Effector memory CD4-positive, alpha-beta T cell (primary cell): ENCODE results near the gene PROKR2.

Experiments used
- DNase-seq, 3 donors: peaks; one replicate each; pipeline ENCODE4 v3.0.0-alpha.2; 2020
- H3K27ac ChIP-seq: 2 replicates; pipeline ENCODE4 v1.7.0; 2013; ENCODE audit warnings: mild to moderate bottlenecking, low read length, moderate library complexity; ENCODE audit not compliant: insufficient read depth, poor library complexity, severe bottlenecking
- H3K27me3 ChIP-seq: replicated peaks from 2 replicates; pipeline ENCODE4 v1.7.0; 2013; ENCODE audit warnings: mild to moderate bottlenecking, low read length; ENCODE audit not compliant: insufficient read depth, control insufficient read depth, poor library complexity, severe bottlenecking
- H3K36me3 ChIP-seq: 2 replicates; pipeline ENCODE4 v1.7.0; 2013; ENCODE audit warnings: mild to moderate bottlenecking, low read length, moderate library complexity; ENCODE audit not compliant: control insufficient read depth, insufficient read depth
- H3K4me1 ChIP-seq: 2 replicates; pipeline ENCODE4 v1.7.0; 2013; ENCODE audit warnings: low read length, mild to moderate bottlenecking; ENCODE audit not compliant: control insufficient read depth, insufficient read depth, poor library complexity, severe bottlenecking
- H3K4me3 ChIP-seq: 2 replicates; pipeline ENCODE4 v1.7.0; 2013; ENCODE audit warnings: low read length, low read depth, mild to moderate bottlenecking; ENCODE audit not compliant: insufficient read depth, poor library complexity, severe bottlenecking
- H3K9me3 ChIP-seq: 2 replicates; pipeline ENCODE4 v1.7.0; 2013; ENCODE audit warnings: mild to moderate bottlenecking, low read length, moderate library complexity; ENCODE audit not compliant: control insufficient read depth

Gene PROKR2

DNA sequence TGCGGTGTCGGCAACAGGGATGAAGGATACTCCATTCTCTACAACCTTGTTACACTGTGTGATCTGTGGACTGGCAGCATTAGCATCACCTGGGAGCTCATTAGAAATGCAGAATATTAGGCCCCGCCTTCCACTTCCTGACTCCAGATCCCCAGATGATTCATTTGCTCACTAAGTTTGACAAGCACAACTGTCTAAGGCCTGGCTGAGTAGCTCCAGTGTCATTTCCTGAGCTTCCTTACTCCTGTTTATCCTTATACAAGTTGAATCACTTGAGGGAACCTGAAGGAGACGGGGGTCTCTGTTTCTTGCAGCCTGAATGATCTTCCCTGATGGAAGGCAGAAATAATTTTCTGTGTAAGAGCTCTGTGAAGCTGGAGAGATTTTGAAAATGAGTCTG is 32.7 kb upstream of the PROKR2 start:
- no peak for DNase-seq
- no peaks in the 10 kb centered on the region for H3K9me3 ChIP-seq
- no peaks in the 10 kb centered on the region for H3K36me3 ChIP-seq
- no peak overlapping the region for H3K27ac ChIP-seq
- H3K27me3 ChIP-seq, result no peaks in the 10 kb centered on the region
- H3K4me1 ChIP-seq, result no peaks in the 10 kb centered on the region
- no peak overlapping the region for H3K4me3 ChIP-seq

DNA sequence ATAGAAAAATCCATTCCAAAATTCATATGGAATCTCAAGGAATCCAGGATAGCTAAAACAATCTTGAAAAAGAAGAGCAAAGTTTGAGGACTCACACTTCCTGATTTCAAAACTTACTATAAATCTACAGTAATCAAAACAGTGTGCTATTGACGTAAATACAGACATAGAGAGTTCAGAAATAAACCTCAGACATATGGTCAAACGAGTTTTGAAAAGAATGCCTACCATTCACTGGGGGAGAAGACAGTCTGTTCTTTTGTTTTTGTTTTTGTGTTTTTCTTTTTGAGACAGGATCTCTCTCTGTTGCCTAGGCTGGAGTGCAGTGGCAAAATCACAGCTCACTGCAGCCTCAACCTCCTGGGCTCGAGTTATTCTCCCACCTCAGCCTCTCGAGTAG is 25.3 kb upstream of the PROKR2 start:
- Histone ChIP-seq H3K4me1 (no peaks in the 10 kb centered on the region), H3K36me3 (no peaks in the 10 kb centered on the region), H3K4me3 (no peak overlapping the region), H3K9me3 (no peaks in the 10 kb centered on the region), H3K27ac (no peak overlapping the region), H3K27me3 (no peaks in the 10 kb centered on the region)
- no peak for DNase-seq

DNA sequence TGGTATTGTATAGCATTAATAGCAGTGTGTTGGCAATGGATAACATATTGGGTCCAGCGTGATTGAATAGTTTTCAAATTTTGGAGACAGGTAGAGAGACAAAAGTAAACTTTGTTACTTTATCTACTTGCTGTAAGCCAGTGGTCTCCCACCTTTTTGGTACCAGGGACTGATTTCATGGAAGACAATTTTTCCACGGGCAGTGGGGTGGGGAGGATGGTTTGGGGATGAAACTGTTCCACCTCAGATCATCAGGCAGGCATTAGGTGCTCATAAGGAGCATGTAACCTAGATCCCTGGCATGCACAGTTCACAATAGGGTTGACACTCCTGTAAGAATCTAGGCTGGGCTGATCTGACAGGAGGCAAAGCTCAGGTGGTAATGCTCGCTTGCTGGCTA is 14.6 kb upstream of the PROKR2 start:
- H3K9me3 ChIP-seq, result no peaks in the 10 kb centered on the region
- H3K4me3 ChIP-seq, result no peak overlapping the region
- no peak for DNase-seq
- H3K36me3 ChIP-seq, result no peaks in the 10 kb centered on the region
- H3K27me3 ChIP-seq, result no peaks in the 10 kb centered on the region
- H3K4me1 ChIP-seq, result no peaks in the 10 kb centered on the region
- H3K27ac ChIP-seq, result no peak overlapping the region

DNA sequence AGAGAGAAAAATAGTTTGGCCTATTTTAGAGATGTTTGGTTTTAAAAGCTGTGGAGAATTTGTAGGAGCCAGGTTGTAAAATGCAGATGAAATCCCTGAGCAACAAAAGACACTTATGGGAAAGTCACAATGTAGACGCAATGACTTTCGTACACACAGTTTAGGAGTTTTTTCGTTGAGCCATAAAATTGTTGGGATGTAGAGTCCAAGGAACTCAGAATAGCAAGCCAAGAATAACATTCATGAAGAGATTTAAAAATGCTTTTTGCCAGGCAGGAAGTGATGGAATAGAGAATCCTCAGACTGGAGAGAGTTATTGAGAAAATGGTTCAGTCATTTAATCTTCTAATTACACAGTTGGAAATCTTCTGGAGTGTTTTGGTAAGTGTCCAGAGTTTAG is 11.5 kb upstream of the PROKR2 start:
- H3K27me3 ChIP-seq, result no peaks in the 10 kb centered on the region
- no peak overlapping the region for H3K27ac ChIP-seq
- H3K4me3 ChIP-seq, result no peak overlapping the region
- no peaks in the 10 kb centered on the region for H3K9me3 ChIP-seq
- no peaks in the 10 kb centered on the region for H3K4me1 ChIP-seq
- no peak for DNase-seq
- no peaks in the 10 kb centered on the region for H3K36me3 ChIP-seq

DNA sequence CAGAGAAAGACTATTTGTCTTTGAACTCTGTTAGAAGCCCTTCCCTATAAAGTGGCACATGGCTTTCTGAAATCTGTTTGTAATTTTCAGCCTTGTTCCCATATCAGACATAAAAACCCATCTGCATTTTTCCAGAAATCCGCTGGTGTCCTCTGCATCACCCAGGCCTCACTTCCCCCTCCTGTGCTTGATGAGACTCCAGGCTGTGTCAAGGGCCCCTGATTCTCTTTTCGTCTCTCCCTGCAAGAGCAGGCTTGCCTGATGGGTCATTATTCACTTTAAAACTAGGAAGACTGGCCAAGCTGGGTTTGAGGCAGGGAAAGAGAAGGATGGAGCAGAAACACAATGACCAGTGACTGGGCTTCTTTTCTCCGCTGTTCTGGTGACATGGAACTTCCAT is 10.6 kb upstream of the PROKR2 start:
- Histone ChIP-seq H3K36me3 (no peaks in the 10 kb centered on the region), H3K27me3 (no peaks in the 10 kb centered on the region), H3K4me1 (no peaks in the 10 kb centered on the region), H3K9me3 (no peaks in the 10 kb centered on the region), H3K4me3 (no peak overlapping the region), H3K27ac (no peak overlapping the region)
- no peak for DNase-seq

DNA sequence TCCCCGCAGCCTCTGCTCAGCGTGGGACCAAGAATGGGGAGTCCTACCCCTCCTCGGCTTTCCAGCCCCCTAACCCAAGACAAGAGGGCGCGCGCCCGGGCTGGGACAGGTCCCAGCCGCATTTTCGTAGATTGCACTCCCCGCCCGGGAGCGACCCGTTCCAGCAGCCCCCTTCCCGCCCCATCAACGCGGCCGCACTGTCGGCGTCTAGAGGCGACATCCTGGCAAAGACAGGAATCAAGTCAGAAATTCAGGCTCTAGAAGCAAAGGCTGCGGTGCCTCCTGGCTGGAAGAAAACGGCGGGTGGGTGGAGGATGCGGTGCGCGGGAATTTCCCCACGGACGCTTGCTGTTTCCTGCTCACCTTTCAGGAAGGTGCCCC is 957 bp downstream of the PROKR2 start:
- H3K4me3 ChIP-seq, result no peak overlapping the region
- H3K9me3 ChIP-seq, result no peaks in the 10 kb centered on the region
- H3K27ac ChIP-seq, result no peak overlapping the region
- no peaks in the 10 kb centered on the region for H3K36me3 ChIP-seq
- no peak for DNase-seq
- no peaks in the 10 kb centered on the region for H3K4me1 ChIP-seq
- H3K27me3 ChIP-seq, result peaks cover 7% of the 10 kb centered on the region

DNA sequence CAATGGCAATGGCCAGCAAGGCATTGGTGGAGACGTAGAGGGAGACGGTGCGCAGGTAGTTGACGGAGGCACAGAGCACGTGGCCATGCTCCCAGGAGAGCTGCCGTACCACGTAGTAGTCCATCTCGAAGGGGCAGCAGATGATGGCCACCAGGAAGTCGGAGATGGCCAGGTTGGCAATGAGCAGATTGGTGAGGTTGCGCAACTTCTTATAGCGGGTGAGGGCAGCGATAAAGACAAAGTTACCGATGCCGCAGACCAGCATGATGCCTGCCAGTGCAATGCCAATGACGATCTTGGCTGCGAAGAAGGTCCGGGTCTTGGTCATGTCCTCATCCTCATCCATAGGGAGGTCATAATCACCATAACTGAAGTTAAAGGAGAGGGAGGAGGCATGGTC is 2.8 kb downstream of the PROKR2 start:
- Histone ChIP-seq H3K4me3 (no peak overlapping the region), H3K9me3 (peaks cover 1% of the 10 kb centered on the region), H3K27me3 (peaks cover 7% of the 10 kb centered on the region), H3K27ac (no peak overlapping the region), H3K4me1 (no peaks in the 10 kb centered on the region), H3K36me3 (no peaks in the 10 kb centered on the region)
- DNase-seq, result no peak

DNA sequence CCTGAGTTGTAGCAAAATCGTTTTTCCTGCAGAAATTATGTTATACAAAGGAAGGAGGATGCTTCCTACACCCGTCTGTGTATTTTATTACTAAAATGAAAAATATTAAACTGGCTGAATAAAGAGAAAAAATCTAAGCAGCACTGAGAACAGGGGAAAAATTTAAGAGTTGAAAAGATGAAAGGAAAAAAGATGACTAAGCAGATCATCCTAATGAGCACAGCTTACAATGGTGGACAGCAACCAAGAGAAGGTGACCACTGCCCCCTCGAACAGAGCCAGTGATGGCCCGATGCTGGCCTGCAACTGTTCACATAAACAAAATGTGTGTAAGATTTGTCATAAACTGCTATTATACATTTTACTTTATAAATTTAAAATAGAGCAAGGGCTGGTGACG is 4.2 kb downstream of the PROKR2 start:
- Histone ChIP-seq H3K4me1 (no peaks in the 10 kb centered on the region), H3K27me3 (peaks cover 7% of the 10 kb centered on the region), H3K4me3 (no peak overlapping the region), H3K9me3 (peaks cover 6% of the 10 kb centered on the region), H3K27ac (no peak overlapping the region), H3K36me3 (no peaks in the 10 kb centered on the region)
- DNase-seq, result no peak

DNA sequence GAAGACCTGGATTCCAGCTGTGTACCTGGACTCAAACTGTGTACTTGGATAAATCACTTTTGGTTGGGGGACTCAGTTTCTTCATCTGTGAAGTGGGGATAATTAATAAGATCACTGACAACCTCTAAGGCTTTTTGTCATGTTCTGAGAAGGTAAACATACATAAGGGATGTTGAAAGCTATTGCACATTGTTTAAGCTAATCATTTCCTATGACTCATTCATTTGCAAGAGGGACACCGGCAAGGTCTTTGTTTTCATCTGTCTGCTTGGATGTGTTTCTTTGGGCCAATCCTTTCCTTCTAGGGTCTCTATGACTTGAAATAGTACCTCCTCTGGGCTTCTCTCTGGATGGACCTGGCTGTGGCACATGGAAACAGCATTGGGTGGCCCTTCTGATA is 6.8 kb downstream of the PROKR2 start:
- no peak overlapping the region for H3K27ac ChIP-seq
- H3K4me1 ChIP-seq, result no peaks in the 10 kb centered on the region
- H3K9me3 ChIP-seq, result peaks cover 6% of the 10 kb centered on the region
- no peaks in the 10 kb centered on the region for H3K36me3 ChIP-seq
- no peaks in the 10 kb centered on the region for H3K27me3 ChIP-seq
- no peak for DNase-seq
- H3K4me3 ChIP-seq, result no peak overlapping the region

DNA sequence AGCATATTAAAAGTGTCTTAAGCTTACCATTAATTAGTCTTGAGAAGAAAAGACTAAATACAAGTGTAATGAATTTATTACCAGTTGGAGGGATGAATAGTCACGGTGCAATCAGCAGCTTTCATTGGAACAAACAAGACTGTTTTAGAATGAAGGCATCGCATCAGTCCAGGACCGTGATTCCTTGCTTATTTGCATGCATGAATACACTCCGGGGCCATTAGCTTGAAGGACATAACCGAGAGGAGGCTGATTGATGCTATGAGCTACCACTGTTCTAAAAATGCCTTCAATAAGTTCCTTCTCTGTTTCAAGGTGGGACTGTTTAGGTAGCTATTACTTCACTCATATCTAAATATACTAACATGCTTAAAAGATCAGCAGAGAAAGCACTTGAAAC is 17.9 kb downstream of the PROKR2 start:
- DNase-seq, result no peak
- H3K27me3 ChIP-seq, result no peaks in the 10 kb centered on the region
- no peaks in the 10 kb centered on the region for H3K9me3 ChIP-seq
- no peaks in the 10 kb centered on the region for H3K36me3 ChIP-seq
- H3K4me1 ChIP-seq, result no peaks in the 10 kb centered on the region
- no peak overlapping the region for H3K27ac ChIP-seq
- H3K4me3 ChIP-seq, result no peak overlapping the region
